HEK293T (cell line): ENCODE data around the gene CD276.

Experiments
- CTCF ChIA-PET: fragments of 350-600 bp; formaldehyde crosslinking; extraction: SDS; loops from one replicate; lab custom pipeline; 2021; ENCODE audit warnings: antibody characterized with exemption, inconsistent platforms; lab: Yijun Ruan, JAX
- POLR2A ChIA-PET: fragments of 350-600 bp; formaldehyde crosslinking; extraction: SDS; loops from one replicate; lab custom pipeline; 2020; ENCODE audit warnings: antibody characterized with exemption, inconsistent platforms; lab: Yijun Ruan, JAX
- DNase-seq: peaks from one replicate; pipeline ENCODE4 v3.0.0; 2012; ENCODE audit warnings: mixed read lengths; ENCODE audit errors: extremely low spot score
- ARNT ChIP-seq: fragments of 450-650 bp; IDR thresholded peaks from 2 replicates; pipeline ENCODE4 v1.6.1; 2017; ENCODE audit warnings: mild to moderate bottlenecking
- BHLHE40 ChIP-seq: fragments of 450-650 bp; IDR thresholded peaks from 2 replicates; pipeline ENCODE4 v1.6.1; 2016; ENCODE audit warnings: mild to moderate bottlenecking, moderate library complexity, borderline replicate concordance
- CTBP1 ChIP-seq: fragments of 450-650 bp; IDR thresholded peaks from 2 replicates; pipeline ENCODE4 v1.6.1; 2016; ENCODE audit warnings: borderline replicate concordance
- ELF4 ChIP-seq: fragments of 450-650 bp; IDR thresholded peaks from 2 replicates; pipeline ENCODE4 v1.6.1; 2017; ENCODE audit warnings: antibody characterized with exemption
- FOXA1 ChIP-seq: fragments of 450-650 bp; IDR thresholded peaks from 2 replicates; pipeline ENCODE4 v1.6.1; 2016; ENCODE audit warnings: mild to moderate bottlenecking
- FOXK2 ChIP-seq: fragments of 450-650 bp; IDR thresholded peaks from 2 replicates; pipeline ENCODE4 v1.6.1; 2016; ENCODE audit warnings: mild to moderate bottlenecking
- FOXM1 ChIP-seq: fragments of 450-650 bp; IDR thresholded peaks from 2 replicates; pipeline ENCODE4 v1.6.1; 2017; ENCODE audit warnings: mild to moderate bottlenecking, borderline replicate concordance
- HDGF ChIP-seq: fragments of 450-650 bp; IDR thresholded peaks from 2 replicates; pipeline ENCODE4 v1.6.1; 2017; ENCODE audit warnings: antibody characterized with exemption, borderline replicate concordance
- L3MBTL2 ChIP-seq: fragments of 450-650 bp; conservative IDR thresholded peaks from 2 replicates; pipeline ENCODE4 v1.6.1; 2016; ENCODE audit warnings: mild to moderate bottlenecking
- LEF1 ChIP-seq: fragments of 450-650 bp; IDR thresholded peaks from 2 replicates; pipeline ENCODE4 v1.6.1; 2017; ENCODE audit warnings: mild to moderate bottlenecking, borderline replicate concordance
- NFRKB ChIP-seq: fragments of 450-650 bp; IDR thresholded peaks from 2 replicates; pipeline ENCODE4 v1.6.1; 2016; ENCODE audit warnings: mild to moderate bottlenecking, moderate library complexity
- SP1 ChIP-seq: fragments of 450-650 bp; IDR thresholded peaks from 2 replicates; pipeline ENCODE4 v1.6.1; 2017
- SUZ12 ChIP-seq: fragments of 450-650 bp; IDR thresholded peaks from 2 replicates; pipeline ENCODE4 v1.6.1; 2016; ENCODE audit warnings: mild to moderate bottlenecking
- TARDBP ChIP-seq: fragments of 450-650 bp; IDR thresholded peaks from 2 replicates; pipeline ENCODE4 v1.6.1; 2016
- ZNF384 ChIP-seq: fragments of 450-650 bp; IDR thresholded peaks from 2 replicates; pipeline ENCODE4 v1.6.1; 2016
- TF ChIP-seq, protein P1 (sequence below): fragments of 450-650 bp; IDR thresholded peaks from 2 replicates; pipeline ENCODE4 v1.6.1; 2016

CD276 gene

DNA sequence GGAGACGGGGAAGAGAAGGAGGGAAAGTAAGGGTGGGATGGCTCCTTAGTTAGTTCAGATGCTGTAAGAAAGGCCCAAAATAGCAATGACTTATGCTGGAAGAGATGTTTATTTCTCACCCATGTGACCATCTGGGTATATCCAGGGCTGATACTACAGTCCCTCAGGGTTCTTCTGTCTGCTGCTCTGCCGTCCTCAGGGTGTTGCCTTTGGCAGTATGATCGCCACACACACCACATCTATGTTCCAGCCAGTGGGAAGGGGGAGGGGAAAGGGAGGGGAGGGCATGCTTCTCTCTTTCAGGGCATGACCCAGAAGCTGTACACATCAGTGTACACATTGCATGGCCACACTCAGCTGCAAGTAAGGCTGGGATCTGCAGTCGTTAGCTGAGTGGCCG is 10.2 kb downstream of the CD276 start:
- ChIA-PET CTCF (interaction anchor here (0.6 to 7.8 kb wide), 4 partner anchors 10 to 139 kb away, joined by 3 to 87 read pairs (median 6); partner anchors contain the start of gene NPTN), POLR2A (no interaction called here)
- TF ChIP-seq ELF4 (no peak), ARNT (no peak), TARDBP (no peak), SP1 (no peak), FOXA1 (no peak), CTBP1 (no peak)
- no peak for DNase-seq

- no peak for DNase-seq
- POLR2A ChIA-PET, result interaction anchor here (1.0 to 1.1 kb wide), 2 partner anchors 13 to 62 kb away, joined by 3 to 4 read pairs; partner anchors contain the start of gene NPTN
- CTCF ChIA-PET, result interaction anchor here (1.7 to 7.8 kb wide), 4 partner anchors 11 to 61 kb away, joined by 6 to 87 read pairs (median 8); partner anchors contain the start of genes CD276 and NPTN
- no peak for TF ChIP-seq CTBP1
- no peak for TF ChIP-seq LEF1
- TF ChIP-seq ARNT, result no peak
- no peak for TF ChIP-seq ZNF384
Measured at GRCh38 chr15:73695773-73696640, 11.8 kb downstream of the CD276 start.

GRCh38 chr15:73696641-73697001 is 12.4 kb downstream of the CD276 start:
- no peak for DNase-seq
- TF ChIP-seq FOXA1, result no peak
- no peak for TF ChIP-seq ARNT
- no peak for TF ChIP-seq BHLHE40
- TF ChIP-seq SP1, result no peak
- TF ChIP-seq TARDBP, result no peak
- no peak for TF ChIP-seq L3MBTL2
- TF ChIP-seq FOXK2, result no peak
- TF ChIP-seq, protein P1, sequence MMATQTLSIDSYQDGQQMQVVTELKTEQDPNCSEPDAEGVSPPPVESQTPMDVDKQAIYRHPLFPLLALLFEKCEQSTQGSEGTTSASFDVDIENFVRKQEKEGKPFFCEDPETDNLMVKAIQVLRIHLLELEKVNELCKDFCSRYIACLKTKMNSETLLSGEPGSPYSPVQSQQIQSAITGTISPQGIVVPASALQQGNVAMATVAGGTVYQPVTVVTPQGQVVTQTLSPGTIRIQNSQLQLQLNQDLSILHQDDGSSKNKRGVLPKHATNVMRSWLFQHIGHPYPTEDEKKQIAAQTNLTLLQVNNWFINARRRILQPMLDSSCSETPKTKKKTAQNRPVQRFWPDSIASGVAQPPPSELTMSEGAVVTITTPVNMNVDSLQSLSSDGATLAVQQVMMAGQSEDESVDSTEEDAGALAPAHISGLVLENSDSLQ, result no peak
- no peak for TF ChIP-seq CTBP1
- TF ChIP-seq SUZ12, result no peak
- no peak for TF ChIP-seq LEF1
- no peak for TF ChIP-seq HDGF
- no peak for TF ChIP-seq ZNF384
- no peak for TF ChIP-seq ELF4
- no peak for TF ChIP-seq NFRKB
- TF ChIP-seq FOXM1, result no peak
- ChIA-PET POLR2A (interaction anchor here (1.0 to 1.3 kb wide), 3 partner anchors 12 to 63 kb away, joined by 3 to 4 read pairs (median 3); partner anchors contain the start of gene NPTN), CTCF (interaction anchor here (0.8 to 7.8 kb wide), 5 partner anchors 12 to 61 kb away, joined by 4 to 87 read pairs (median 6); partner anchors contain the start of genes CD276 and NPTN)

- TF ChIP-seq HDGF (no peak), SP1 (no peak), CTBP1 (no peak), NFRKB (no peak), ELF4 (no peak), ZNF384 (no peak), ARNT (no peak), L3MBTL2 (no peak), FOXM1 (no peak), TARDBP (no peak), FOXA1 (no peak), LEF1 (no peak), SUZ12 (no peak), BHLHE40 (no peak), FOXK2 (no peak)
- TF ChIP-seq, protein P1, result no peak
- POLR2A ChIA-PET, result interaction anchor here (1.0 to 1.3 kb wide), 4 partner anchors 12 to 63 kb away, joined by 3 to 4 read pairs (median 3); partner anchors contain the start of gene NPTN
- no peak for DNase-seq
- CTCF ChIA-PET, result interaction anchor here (0.6 to 7.8 kb wide), 6 partner anchors 10 to 933 kb away, joined by 3 to 87 read pairs (median 6); partner anchors contain the start of genes CD276 and NPTN
Measured at GRCh38 chr15:73697033-73697467, 12.9 kb downstream of the CD276 start.

GRCh38 chr15:73699249-73700040 is 15.3 kb downstream of the CD276 start:
- no peak for TF ChIP-seq TARDBP
- TF ChIP-seq ARNT, result no peak
- no peak for TF ChIP-seq FOXA1
- TF ChIP-seq ZNF384, result no peak
- no peak for TF ChIP-seq LEF1
- no peak for TF ChIP-seq CTBP1
- no peak for TF ChIP-seq ELF4
- TF ChIP-seq SP1, result no peak
- TF ChIP-seq L3MBTL2, result no peak
- TF ChIP-seq, protein P1, result no peak
- TF ChIP-seq FOXM1, result no peak
- TF ChIP-seq SUZ12, result no peak
- TF ChIP-seq BHLHE40, result no peak
- no peak for TF ChIP-seq FOXK2
- TF ChIP-seq NFRKB, result no peak
- TF ChIP-seq HDGF, result no peak
- DNase-seq, result no peak
- CTCF ChIA-PET, result interaction anchor here (0.5 to 7.8 kb wide), 25 partner anchors 8 to 410 kb away, joined by 3 to 87 read pairs (median 4); partner anchors contain the start of gene NPTN
- POLR2A ChIA-PET, result interaction anchor here (2.1 to 2.2 kb wide), 2 partner anchors 13 to 65 kb away, joined by 6 to 14 read pairs; partner anchors contain the start of gene NPTN
